HepG2 (cell line): ENCODE data around the gene ELMO2. TPM values are rescaled to one million over a fixed set of nuclear protein-coding genes. Genes with fewer than 3 reads are reported as not detected.

Experiments
- AGO2 ChIP-seq: fragments of 200-400 bp; formaldehyde crosslinking; optimal IDR thresholded peaks from 2 replicates; pipeline ENCODE3; 2017; ENCODE audit warnings: mild to moderate bottlenecking, low read depth, low read length, moderate library complexity
- KDM5B ChIP-seq: sonication (generic); formaldehyde crosslinking; IDR thresholded peaks from 2 replicates; pipeline ENCODE4 v1.4.0; 2020; ENCODE audit warnings: missing genetic modification reagents, mild to moderate bottlenecking, borderline replicate concordance
- KIAA2018 ChIP-seq: sonication (generic); formaldehyde crosslinking; IDR thresholded peaks from 2 replicates; pipeline ENCODE4 v1.5.0; 2020; ENCODE audit warnings: mild to moderate bottlenecking, missing genetic modification reagents, borderline replicate concordance
- MTA3 ChIP-seq: sonication (generic); formaldehyde crosslinking; IDR thresholded peaks from 2 replicates; pipeline ENCODE4 v1.4.0; 2020; ENCODE audit warnings: missing genetic modification reagents
- NFE2L2 ChIP-seq: fragments of 150-350 bp; IDR thresholded peaks from 2 replicates; pipeline ENCODE4 v1.6.1; 2014; ENCODE audit warnings: low read length
- NFIB ChIP-seq: sonication (generic); formaldehyde crosslinking; IDR thresholded peaks from 2 replicates; pipeline ENCODE4 v1.9.0; 2021; ENCODE audit warnings: missing genetic modification reagents, mild to moderate bottlenecking, borderline replicate concordance
- SUZ12 ChIP-seq: fragments of 150-350 bp; IDR thresholded peaks from 2 replicates; pipeline ENCODE4 v1.6.1; 2014; ENCODE audit warnings: low read depth, low read length
- ZBTB39 ChIP-seq: sonication (generic); formaldehyde crosslinking; IDR thresholded peaks from 2 replicates; pipeline ENCODE4 v1.5.0; 2020; ENCODE audit warnings: missing genetic modification reagents
- ZFP62 ChIP-seq: sonication (generic); formaldehyde crosslinking; IDR thresholded peaks from 2 replicates; pipeline ENCODE4 v1.4.0; 2020; ENCODE audit warnings: missing genetic modification reagents
- ZNF282 ChIP-seq: fragments of 450-650 bp; IDR thresholded peaks from 2 replicates; pipeline ENCODE4 v1.6.1; 2018; ENCODE audit not compliant: partially characterized antibody
- ZNF362 ChIP-seq: sonication (generic); formaldehyde crosslinking; IDR thresholded peaks from 2 replicates; pipeline ENCODE4 v1.4.0; 2020; ENCODE audit warnings: missing genetic modification reagents, mild to moderate bottlenecking, borderline replicate concordance
- ZNF383 ChIP-seq: sonication (generic); formaldehyde crosslinking; IDR thresholded peaks from 2 replicates; pipeline ENCODE4 v1.4.0; 2020; ENCODE audit warnings: missing genetic modification reagents, mild to moderate bottlenecking, borderline replicate concordance
- ZNF766 ChIP-seq: sonication (generic); formaldehyde crosslinking; IDR thresholded peaks from 2 replicates; pipeline ENCODE4 v1.5.0; 2020; ENCODE audit warnings: missing genetic modification reagents, borderline replicate concordance
- ZNF772 ChIP-seq: sonication (generic); formaldehyde crosslinking; IDR thresholded peaks from 2 replicates; pipeline ENCODE4 v1.5.0; 2020; ENCODE audit warnings: mild to moderate bottlenecking, missing genetic modification reagents
- ZNF878 ChIP-seq: sonication (generic); formaldehyde crosslinking; IDR thresholded peaks from 2 replicates; pipeline ENCODE4 v1.8.1; 2023; ENCODE audit warnings: mild to moderate bottlenecking, missing genetic modification reagents, moderate library complexity
- polyA plus RNA-seq, 8 experiments: library from polyadenylated mRNA; depleted of rRNA in 3 of 8; stranded (reverse) in 7 of 8; unstranded in 1 of 8; fragments of >200 nt; fragmentation: Illumina TruSeq in 4 of 8; extraction: Trizol in 4 of 8; gene quantifications; 2 replicates each; pipeline versions ENCODE4 v1.2.1 to v1.2.3, GENCODE V29; 2011 to 2016; ENCODE audit warnings: low read depth in 4 of 8, missing spikeins in 1 of 8, mixed read lengths in 1 of 8; ENCODE audit not compliant: insufficient read depth in 1 of 8
- total RNA-seq, 5 experiments: library from RNA; depleted of rRNA; stranded (reverse); fragments of >200 nt; fragmentation: Illumina TruSeq; extraction: Trizol; gene quantifications; 2 replicates each; pipeline ENCODE4 v1.2.3, GENCODE V29; 2016; ENCODE audit warnings: low read depth in 1 of 5

Gene ELMO2
- total and polyA plus RNA-seq, 2 of the 13 experiments (the other 11 are each of a cell fraction or from before 2014, with no cell fraction given): 30.6 to 35.7 TPM

GRCh38 chr20:46343348-46343974 lies 63.0 kb downstream of the ELMO2 start (continued):
- TF ChIP-seq KIAA2018 (CRISPR knock-in tag) (no peak), MTA3 (CRISPR knock-in tag) (no peak), ZNF772 (CRISPR knock-in tag) (no peak; the same call in 1 of the 2 replicates), ZNF766 (CRISPR knock-in tag) (0 out of 2 replicates have a peak, but pooled peaks have one; percentile 19), SUZ12 (no peak), ZNF282 (no peak), NFE2L2 (no peak), NFIB (CRISPR knock-in tag) (no peak), ZNF362 (no peak), ZBTB39 (CRISPR knock-in tag) (no peak), ZFP62 (no peak), KDM5B (CRISPR knock-in tag) (no peak), ZNF383 (no peak), ZNF878 (CRISPR knock-in tag) (no peak), AGO2 (peak; percentile 64)
